HepG2 (cell line): ENCODE data around the gene HPS4. TPM values are rescaled to one million over a fixed set of nuclear protein-coding genes. Genes with fewer than 3 reads are reported as not detected.

ENCODE experiments used
- CHD2 ChIP-seq: IDR thresholded peaks from 2 replicates; pipeline ENCODE4 v1.6.1; 2011; ENCODE audit warnings: low read depth, low read length, improper control_type of control experiment
- HNF1B ChIP-seq: sonication (generic); formaldehyde crosslinking; IDR thresholded peaks from 2 replicates; pipeline ENCODE4 v1.5.1; 2020; ENCODE audit warnings: mild to moderate bottlenecking, moderate library complexity, missing genetic modification reagents
- KIAA2018 ChIP-seq: sonication (generic); formaldehyde crosslinking; IDR thresholded peaks from 2 replicates; pipeline ENCODE4 v1.5.0; 2020; ENCODE audit warnings: mild to moderate bottlenecking, missing genetic modification reagents, borderline replicate concordance
- NR1H2 ChIP-seq: sonication (generic); formaldehyde crosslinking; IDR thresholded peaks from 2 replicates; pipeline ENCODE4 v1.8.1; 2022; ENCODE audit warnings: low read depth, missing genetic modification reagents, borderline replicate concordance
- XRCC5 ChIP-seq: fragments of 200-400 bp; formaldehyde crosslinking; optimal IDR thresholded peaks from 2 replicates; pipeline ENCODE3; 2017; ENCODE audit warnings: mild to moderate bottlenecking, low read length
- ZNF318 ChIP-seq: sonication (generic); formaldehyde crosslinking; IDR thresholded peaks from 2 replicates; pipeline ENCODE4 v1.4.0; 2020; ENCODE audit warnings: mild to moderate bottlenecking, missing genetic modification reagents
- ZNF607 ChIP-seq: sonication (generic); formaldehyde crosslinking; IDR thresholded peaks from 2 replicates; pipeline ENCODE4 v1.5.1; 2020; ENCODE audit warnings: missing genetic modification reagents, mild to moderate bottlenecking, borderline replicate concordance
- ZNF691 ChIP-seq: sonication (generic); formaldehyde crosslinking; IDR thresholded peaks from 2 replicates; pipeline ENCODE4 v1.4.0; 2020; ENCODE audit warnings: missing genetic modification reagents, low read depth, mild to moderate bottlenecking, borderline replicate concordance
- polyA plus RNA-seq, 8 experiments: library from polyadenylated mRNA; depleted of rRNA in 3 of 8; stranded (reverse) in 7 of 8; unstranded in 1 of 8; fragments of >200 nt; fragmentation: Illumina TruSeq in 4 of 8; extraction: Trizol in 4 of 8; gene quantifications; 2 replicates each; pipeline versions ENCODE4 v1.2.1 to v1.2.3, GENCODE V29; 2011 to 2016; ENCODE audit warnings: low read depth in 4 of 8, missing spikeins in 1 of 8, mixed read lengths in 1 of 8; ENCODE audit not compliant: insufficient read depth in 1 of 8
- total RNA-seq, 5 experiments: library from RNA; depleted of rRNA; stranded (reverse); fragments of >200 nt; fragmentation: Illumina TruSeq; extraction: Trizol; gene quantifications; 2 replicates each; pipeline ENCODE4 v1.2.3, GENCODE V29; 2016; ENCODE audit warnings: low read depth in 1 of 5

HPS4 gene
- total and polyA plus RNA-seq, 2 of the 13 experiments (the other 11 are each of a cell fraction or from before 2014, with no cell fraction given): 27.4 to 34.0 TPM

GRCh38 chr22:26512149-26512793 is 28.7 kb upstream of the HPS4 start, which contains the start of gene TFIP11 (continued):
- TF ChIP-seq KIAA2018 (CRISPR knock-in tag) (0 out of 2 replicates have a peak, but pooled peaks have one; percentile 17), ZNF318 (CRISPR knock-in tag) (peak; percentile 59; the same call in 1 of the 2 replicates), ZNF691 (CRISPR knock-in tag) (peak; percentile 61; the same call in 1 of the 2 replicates), HNF1B (CRISPR knock-in tag) (peak; percentile 84), CHD2 (peak; percentile 93), NR1H2 (CRISPR knock-in tag) (no peak), ZNF607 (CRISPR knock-in tag) (peak; percentile 57; the same call in 1 of the 2 replicates), XRCC5 (peak; percentile 89)
